ENCODE data around the gene KIAA1217.

Gene KIAA1217

GRCh38 chr10:24568042-24568441 lies 359.1 kb downstream of the KIAA1217 start:
- DNase-seq, result no peak

DNA sequence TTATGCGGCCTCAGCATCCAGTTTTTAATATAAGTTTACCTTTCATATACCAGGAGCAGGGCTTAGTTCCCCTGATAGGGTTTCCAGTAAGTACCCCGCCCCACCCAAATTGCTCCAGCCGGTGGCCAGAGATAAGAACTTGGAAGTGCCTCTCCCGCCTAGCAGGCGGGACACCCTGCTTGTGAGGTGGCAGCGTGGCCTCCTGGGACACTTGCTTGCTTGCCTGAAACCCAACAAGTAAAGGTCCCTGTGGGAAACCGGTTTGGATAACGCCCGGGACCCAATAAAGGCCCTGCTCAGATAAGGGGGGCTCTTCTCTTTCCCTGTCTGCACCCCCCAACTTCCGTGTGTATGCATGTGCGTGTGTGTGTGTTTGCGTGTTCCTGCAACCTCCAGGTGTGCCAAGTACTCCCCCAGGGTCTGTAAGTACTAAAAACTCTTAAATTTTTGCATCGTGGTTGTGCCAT lies 360.4 kb downstream of the KIAA1217 start:
- no peak for DNase-seq

DNA sequence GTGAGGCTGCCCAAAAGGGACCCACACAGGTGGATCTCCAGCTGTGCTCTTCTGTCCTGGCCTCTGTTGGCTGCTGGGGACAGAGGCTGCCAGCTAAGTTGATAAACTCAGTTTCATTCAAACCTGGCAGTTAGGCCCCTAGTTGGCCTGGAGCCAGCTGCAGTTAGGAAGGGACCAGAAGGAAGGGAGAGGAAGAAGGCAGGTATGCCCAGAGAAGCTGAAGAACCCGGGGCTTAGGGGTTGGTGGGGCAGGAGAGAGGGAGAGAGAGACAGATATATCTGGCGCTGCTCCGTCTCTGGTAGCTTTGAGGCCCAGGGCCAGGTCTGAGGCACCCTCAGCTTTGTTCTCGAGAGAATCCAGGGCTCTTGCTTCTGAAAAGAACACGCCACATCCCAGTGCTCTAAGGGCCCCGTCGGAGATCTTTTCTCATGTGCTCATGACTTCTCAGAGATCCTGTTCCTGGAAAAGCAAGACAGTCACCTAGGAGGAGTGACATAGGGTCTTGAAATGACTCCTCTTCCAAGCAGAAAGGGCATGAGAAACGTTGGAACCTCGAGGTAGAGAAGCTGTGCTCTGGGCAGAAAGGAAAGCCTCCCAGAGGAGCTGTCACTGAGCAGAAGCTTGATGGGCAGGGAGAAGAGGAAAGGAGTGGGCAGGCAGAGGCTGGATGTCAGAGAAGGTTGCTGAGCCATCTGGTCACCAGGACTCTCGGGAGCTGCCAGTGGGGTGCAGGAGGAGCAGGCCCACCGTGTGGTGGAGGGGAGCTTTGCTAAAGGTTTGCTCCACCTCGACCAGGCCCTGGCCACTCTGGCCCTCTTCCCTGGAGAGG lies 361.1 kb downstream of the KIAA1217 start:
- no peak for DNase-seq

- no peak for DNase-seq
These were observed 361.9 kb downstream of the KIAA1217 start for GRCh38 chr10:24570658-24571426.

DNA sequence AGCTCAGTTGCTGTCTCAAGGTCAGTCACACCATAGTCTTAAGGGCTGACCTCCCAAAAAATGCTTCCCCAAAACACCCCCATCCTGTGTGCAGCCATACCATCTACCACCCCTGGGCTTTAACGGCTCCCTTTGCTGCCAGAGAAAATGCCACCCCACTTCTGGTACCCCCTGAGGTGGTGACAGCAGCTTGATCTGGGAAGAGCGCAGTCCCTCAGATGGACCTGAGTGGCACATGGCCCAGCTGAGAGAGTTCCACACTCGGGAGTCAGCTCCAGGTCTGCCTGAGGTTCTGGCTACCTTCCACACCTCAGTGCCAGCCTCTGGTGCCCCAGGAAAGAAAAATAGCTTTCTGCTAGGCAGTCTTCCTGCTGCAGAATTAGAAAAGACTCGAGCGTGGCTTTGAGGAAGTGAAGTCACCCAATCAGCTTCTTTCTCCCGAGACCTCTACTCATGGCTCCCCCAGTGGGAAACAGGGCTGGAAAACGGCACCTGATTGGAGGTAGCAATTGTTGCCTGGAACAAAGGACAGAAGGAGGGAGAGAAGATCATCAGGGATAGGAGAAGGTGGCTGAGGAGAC lies 363.0 kb downstream of the KIAA1217 start:
- DNase-seq, result no peak

DNA sequence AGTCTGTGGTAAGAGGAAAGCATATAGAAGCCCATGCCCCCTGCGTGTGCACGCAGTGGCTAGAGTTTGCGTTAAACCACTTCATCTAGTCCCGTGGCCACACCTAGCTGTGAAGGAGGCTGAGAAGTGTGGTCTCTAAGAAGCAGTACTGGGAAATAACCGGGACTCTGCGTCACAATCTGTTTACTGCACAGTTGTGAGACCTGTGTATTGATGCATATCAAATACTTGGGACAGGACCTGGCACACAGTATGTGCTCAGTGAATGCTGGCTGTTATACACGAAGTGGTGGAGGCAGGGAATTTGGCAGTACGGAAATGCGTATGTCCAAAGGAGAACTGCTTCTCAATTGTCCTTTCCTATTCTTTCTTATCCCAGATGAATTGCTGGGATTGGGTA lies 365.2 kb downstream of the KIAA1217 start:
- DNase-seq, result no peak

- no peak for DNase-seq
These were observed 365.7 kb downstream of the KIAA1217 start for GRCh38 chr10:24574578-24575155.

GRCh38 chr10:24575481-24576002 lies 366.6 kb downstream of the KIAA1217 start:
- DNase-seq, result no peak

DNA sequence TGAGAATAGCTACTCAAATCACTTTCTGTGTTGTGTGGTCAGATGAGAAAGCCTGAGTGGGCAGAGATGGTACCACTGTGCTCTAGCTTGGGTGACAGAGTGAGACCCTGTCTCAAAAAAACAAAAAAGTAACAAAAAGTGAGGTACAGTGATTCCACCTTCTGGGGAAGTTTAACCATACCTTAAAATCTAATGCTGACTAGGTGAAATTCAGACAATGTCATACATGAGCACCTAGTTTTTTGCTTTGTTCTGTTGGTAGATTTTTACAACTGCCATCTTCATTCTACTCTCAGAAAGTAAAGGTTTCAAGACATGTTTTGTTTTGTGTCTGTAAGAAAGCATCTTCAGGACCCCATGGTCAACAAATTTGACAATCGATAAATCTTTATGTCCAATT lies 370.5 kb downstream of the KIAA1217 start:
- no peak for DNase-seq

DNA sequence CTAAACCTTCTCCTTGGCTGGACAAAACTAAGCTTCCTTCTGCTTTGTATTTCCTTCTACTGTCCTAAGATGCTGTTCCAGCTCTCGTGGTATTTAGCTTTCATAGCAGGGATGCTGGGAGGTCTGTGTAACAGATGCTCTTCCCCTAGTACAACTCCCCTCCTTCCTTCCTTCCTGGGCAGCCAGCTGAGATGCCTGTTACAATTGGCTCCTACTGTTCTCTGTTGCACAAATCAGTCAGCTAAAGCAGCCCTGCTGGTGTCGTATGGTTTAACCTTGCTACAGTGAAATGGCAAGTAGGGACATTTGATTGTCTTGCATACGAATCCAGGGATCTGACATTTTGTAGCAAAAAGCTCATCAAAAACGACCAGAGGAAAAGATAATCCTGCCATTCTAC lies 371.0 kb downstream of the KIAA1217 start:
- no peak for DNase-seq

DNA sequence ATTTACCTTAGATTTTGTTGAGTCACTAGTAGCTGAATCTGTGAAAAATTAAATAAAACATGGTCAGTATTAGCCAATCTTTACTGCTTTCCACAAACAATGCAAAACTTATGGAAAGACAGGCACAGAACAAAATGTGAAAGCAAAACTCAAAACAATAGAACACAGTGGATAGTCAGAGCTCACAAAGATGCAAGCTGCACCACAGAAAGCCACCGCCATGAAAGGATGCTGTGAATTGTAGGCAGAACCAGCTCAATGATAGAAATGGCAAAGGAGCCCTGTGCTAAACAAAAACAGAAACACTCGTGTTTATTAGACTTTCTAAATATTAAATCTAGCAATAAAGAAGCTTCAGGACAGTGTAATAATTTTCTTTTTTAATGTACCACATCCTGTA lies 380.3 kb downstream of the KIAA1217 start:
- no peak for DNase-seq

DNA sequence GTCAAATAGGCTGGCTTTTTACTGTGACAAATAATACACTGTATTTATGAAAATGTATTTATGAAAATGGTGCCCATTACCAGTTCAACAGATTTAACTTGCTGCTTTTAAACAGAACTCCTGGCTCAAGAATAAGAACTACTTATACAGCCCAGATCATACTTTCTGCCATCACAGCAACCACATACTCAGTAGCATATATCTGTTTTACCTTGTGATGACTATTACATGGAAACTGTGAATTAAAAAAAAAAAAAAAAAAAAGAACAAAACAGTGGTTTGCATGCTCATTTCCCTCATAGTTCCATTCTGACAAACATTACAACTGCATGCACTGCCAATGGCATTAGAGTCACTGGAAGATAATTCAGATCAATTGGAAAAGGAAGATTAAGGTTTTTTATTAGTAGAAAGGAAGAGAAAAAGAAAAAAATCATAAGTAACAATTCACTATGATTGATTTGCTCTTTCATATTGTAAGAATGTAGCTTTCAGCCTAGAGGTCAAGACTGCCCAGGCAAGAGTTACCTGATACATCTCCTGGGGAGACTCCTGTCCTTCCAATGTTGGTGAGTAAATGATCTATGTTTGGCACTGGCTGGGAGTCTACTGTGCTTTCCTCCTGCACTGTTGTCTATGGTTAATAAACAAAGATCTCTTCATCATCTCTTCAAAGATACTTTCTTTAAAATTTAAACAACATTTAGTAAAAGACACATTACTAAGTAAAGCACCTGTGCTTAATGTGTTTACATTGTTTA lies 381.9 kb downstream of the KIAA1217 start:
- no peak for DNase-seq

GRCh38 chr10:24596217-24596930 lies 387.4 kb downstream of the KIAA1217 start:
- DNase-seq, result no peak

- DNase-seq, result no peak
These were observed 388.5 kb downstream of the KIAA1217 start for GRCh38 chr10:24597426-24597825.

Data from activated CD4-positive, alpha-beta T cell treated with anti-CD3 and anti-CD28 coated beads for 48 hours (primary cell).